Bronchial epithelial cell (primary cell): ENCODE results near the gene IKZF4. TPM values are rescaled to one million over a fixed set of nuclear protein-coding genes. Genes with fewer than 3 reads are reported as not detected.
"Not testable (repeated sequence)": the region's sequence is repeated elsewhere in the genome, so short reads cannot be mapped to it uniquely, and the experiment has no call there.

ENCODE experiments used
- DNase-seq: peaks from one replicate; pipeline ENCODE4 v3.0.0-alpha.2; 2010; ENCODE audit warnings: low read depth
- FAIRE-seq: peaks from 2 replicates; lab custom pipeline; 2011; peaks lifted over from hg19 to GRCh38; lab: Jason Lieb, UNC
- H3K27me3 ChIP-seq: 2 replicates; pipeline ENCODE4 v1.5.1; 2011; ENCODE audit warnings: low read length; ENCODE audit not compliant: control insufficient read depth, insufficient read depth
- H3K36me3 ChIP-seq: 2 replicates; pipeline ENCODE4 v1.5.1; 2011; ENCODE audit warnings: low read length; ENCODE audit not compliant: control insufficient read depth, insufficient read depth
- H3K4me3 ChIP-seq: 2 replicates; pipeline ENCODE4 v1.5.1; 2011; ENCODE audit warnings: mild to moderate bottlenecking, low read depth, low read length, control low read depth
- total RNA-seq: library from RNA; depleted of rRNA; stranded (reverse); fragments of >200 nt; gene quantifications from 2 replicates; pipeline ENCODE4 v1.2.1, GENCODE V29; 2014
- TF ChIP-seq, protein P1 (sequence below): IDR thresholded peaks from 2 replicates; pipeline ENCODE4 v1.5.1; 2011; ENCODE audit warnings: mild to moderate bottlenecking, moderate library complexity, low read length, control low read depth, inconsistent platforms; ENCODE audit not compliant: insufficient read depth, severe bottlenecking

The IKZF4 gene
- total RNA-seq, 1 donor from 2014 or later, result 0.26 TPM

DNA sequence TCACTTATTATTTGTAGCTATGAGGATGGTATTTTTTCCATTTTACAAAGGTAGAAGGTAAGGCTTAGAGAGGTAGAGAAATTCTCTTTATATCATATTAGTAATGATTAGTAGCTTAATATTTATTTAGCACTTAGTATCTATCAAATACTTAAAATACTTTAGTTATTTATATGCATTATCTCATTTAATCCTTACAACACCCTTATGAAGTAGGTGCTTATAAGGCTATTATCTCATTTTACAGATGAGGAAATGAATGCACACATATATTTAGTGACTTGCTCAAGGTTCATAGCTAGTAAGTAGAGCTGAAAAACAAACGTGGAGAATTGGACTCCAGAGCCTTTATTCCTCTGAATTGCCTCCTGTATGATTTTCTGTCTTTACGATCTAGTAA is 36.0 kb upstream of the IKZF4 start:
- H3K4me3 ChIP-seq, result no peak overlapping the region
- FAIRE-seq (no peak), DNase-seq (no peak)
- H3K36me3 ChIP-seq, result peaks cover 13% of the 10 kb centered on the region
- H3K27me3 ChIP-seq, result no peaks in the 10 kb centered on the region
- TF ChIP-seq, protein P1, sequence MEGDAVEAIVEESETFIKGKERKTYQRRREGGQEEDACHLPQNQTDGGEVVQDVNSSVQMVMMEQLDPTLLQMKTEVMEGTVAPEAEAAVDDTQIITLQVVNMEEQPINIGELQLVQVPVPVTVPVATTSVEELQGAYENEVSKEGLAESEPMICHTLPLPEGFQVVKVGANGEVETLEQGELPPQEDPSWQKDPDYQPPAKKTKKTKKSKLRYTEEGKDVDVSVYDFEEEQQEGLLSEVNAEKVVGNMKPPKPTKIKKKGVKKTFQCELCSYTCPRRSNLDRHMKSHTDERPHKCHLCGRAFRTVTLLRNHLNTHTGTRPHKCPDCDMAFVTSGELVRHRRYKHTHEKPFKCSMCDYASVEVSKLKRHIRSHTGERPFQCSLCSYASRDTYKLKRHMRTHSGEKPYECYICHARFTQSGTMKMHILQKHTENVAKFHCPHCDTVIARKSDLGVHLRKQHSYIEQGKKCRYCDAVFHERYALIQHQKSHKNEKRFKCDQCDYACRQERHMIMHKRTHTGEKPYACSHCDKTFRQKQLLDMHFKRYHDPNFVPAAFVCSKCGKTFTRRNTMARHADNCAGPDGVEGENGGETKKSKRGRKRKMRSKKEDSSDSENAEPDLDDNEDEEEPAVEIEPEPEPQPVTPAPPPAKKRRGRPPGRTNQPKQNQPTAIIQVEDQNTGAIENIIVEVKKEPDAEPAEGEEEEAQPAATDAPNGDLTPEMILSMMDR, result no peak

DNA sequence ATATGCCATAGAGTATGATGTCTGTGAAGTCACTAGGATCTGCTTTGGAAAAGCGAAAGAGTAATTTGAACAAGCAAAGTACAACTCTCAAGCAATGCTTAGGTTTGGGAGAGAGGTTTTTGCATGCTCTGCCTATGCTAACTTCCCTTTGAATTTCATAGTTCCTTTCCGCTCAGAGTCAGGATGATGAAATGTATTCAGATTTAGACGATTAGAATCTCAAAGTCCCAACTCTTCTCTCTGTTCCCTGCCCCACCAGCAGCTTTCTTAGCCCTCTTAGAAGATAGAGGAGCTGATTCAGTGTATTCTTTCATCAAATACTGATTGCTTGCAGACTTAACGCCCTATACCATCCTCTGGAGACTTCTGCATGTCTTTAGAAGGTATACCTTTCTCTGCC is 35.5 kb upstream of the IKZF4 start:
- no peaks in the 10 kb centered on the region for H3K27me3 ChIP-seq
- FAIRE-seq, result no peak
- H3K36me3 ChIP-seq, result peaks cover 14% of the 10 kb centered on the region
- no peak overlapping the region for H3K4me3 ChIP-seq
- TF ChIP-seq, protein P1, result no peak
- DNase-seq, result no peak

DNA sequence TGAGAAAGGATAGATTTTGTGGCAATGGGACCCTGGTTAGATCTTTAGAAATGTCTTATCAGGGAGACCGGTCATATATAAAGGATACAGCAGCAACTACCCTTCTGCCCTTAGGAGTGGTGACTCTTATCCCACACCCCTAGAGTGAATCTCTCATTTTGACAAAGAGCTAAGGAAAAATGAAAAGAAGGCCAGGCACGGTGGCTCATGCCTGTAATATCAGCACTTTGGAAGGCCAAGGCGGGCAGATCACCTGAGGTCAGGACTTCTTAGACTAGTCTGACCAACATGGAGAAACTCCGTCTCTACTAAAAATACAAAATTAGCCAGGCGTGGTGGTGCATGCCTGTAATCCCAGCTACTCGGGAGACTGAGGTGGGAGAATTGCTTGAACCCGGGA is 34.9 kb upstream of the IKZF4 start:
- not testable (repeated sequence) for DNase-seq, H3K4me3 ChIP-seq, H3K27me3 ChIP-seq, FAIRE-seq
- peaks cover 17% of the 10 kb centered on the region for H3K36me3 ChIP-seq

DNA sequence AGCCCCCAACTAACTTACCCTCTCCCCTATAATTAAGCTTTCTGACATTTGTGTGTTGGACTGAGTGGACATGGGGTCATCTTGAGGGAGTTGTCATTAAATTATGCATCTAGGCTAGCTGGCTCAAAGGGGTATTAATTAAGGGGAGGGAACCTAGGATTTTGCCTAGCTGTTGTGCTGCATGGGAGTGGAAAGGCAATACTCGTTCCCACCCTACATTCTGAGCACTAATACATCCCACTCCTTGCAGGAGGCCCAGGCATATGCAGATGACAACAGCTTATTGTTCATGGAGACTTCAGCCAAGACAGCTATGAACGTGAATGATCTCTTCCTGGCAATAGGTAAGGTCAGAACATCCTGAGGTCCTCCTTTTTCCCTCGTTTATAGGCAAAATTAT is 29.7 kb upstream of the IKZF4 start:
- peaks cover 27% of the 10 kb centered on the region for H3K36me3 ChIP-seq

DNA sequence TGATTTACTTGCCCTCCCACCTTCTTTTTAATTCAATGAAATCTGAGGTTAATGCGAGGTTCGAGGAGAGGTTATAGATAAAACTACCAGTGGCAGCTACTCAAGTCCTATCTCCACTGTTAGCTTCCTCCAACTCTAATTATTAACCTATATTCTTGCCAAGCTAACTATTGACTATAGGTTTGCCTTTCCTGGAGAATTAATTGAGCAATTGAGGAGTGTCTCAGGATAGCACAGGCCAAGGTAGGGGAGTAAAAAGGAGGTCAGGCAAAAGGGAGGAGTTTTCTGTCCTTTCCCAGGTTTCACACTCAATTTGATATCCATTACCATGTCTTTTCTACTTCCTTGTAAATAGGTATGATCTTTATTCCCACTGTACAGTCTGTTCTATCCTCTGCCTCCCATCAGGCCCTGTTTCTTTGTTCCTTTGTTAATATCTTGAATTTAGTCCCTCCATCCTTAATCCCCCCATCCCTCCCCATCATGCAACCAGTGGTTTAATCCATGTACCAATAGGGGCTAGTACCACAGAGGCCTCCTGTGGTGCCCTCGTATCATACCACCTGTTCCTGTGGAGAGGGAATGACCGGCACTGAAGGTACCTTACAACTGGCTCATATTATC is 27.5 kb upstream of the IKZF4 start:
- DNase-seq (no peak), FAIRE-seq (no peak)

More for the DNA sequence above, 29.7 kb upstream of the IKZF4 start:
- Histone ChIP-seq H3K27me3 (no peaks in the 10 kb centered on the region), H3K4me3 (no peak overlapping the region)
- DNase-seq (no peak), FAIRE-seq (no peak)
- TF ChIP-seq, protein P1, result no peak

DNA sequence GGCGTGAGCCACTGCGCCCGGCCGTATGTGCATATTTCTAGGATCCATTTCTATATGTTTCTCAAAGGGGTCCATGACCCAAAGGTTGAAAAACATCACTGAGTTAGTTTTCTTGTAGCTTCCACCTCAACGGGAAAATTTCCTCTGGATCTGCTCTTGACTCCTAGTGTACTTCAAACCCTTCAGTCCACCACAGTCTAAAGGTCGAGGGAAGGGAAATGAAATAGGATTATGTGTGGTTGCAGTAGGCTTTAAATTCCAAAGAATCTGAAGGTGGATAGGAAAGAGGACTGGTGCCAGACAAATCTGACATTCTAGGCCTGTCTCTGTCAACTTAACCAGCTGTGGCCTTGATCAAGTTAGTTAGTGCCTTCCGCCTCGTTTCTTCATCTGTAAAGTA is 25.5 kb upstream of the IKZF4 start:
- H3K27me3 ChIP-seq, result no peaks in the 10 kb centered on the region
- peaks cover 18% of the 10 kb centered on the region for H3K36me3 ChIP-seq
- no peak for DNase-seq
- TF ChIP-seq, protein P1, result no peak
- no peak overlapping the region for H3K4me3 ChIP-seq
- no peak for FAIRE-seq

More for the DNA sequence above, 27.5 kb upstream of the IKZF4 start:
- peaks cover 22% of the 10 kb centered on the region for H3K36me3 ChIP-seq
- no peaks in the 10 kb centered on the region for H3K27me3 ChIP-seq
- no peak overlapping the region for H3K4me3 ChIP-seq
- TF ChIP-seq, protein P1, result no peak
